ENCODE data around the gene NTN5.

DNA sequence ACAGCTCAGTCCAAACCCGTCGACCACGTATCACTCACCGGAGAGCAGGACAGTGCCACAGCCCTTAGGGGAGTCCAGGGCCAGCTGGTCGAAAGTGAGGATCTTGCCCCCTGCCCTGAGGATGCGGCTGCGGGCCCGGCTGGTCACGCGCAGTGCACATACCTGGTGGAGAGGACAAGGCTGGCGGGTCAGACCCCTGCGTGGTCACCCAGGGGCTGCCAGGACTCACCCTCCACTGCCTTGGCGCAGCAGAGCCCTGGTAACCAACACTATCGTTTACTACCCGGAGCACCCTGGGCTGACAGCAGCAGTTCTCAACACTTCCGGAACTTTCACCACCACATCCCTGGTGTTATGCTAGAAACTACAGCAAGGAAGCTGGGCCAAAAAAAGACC lies 56.8 kb downstream of the NTN5 start:
- TF ChIP-seq POLR2A (IDR thresholded peaks at IDR 0.05), result no peak
- TF ChIP-seq, protein P1, sequence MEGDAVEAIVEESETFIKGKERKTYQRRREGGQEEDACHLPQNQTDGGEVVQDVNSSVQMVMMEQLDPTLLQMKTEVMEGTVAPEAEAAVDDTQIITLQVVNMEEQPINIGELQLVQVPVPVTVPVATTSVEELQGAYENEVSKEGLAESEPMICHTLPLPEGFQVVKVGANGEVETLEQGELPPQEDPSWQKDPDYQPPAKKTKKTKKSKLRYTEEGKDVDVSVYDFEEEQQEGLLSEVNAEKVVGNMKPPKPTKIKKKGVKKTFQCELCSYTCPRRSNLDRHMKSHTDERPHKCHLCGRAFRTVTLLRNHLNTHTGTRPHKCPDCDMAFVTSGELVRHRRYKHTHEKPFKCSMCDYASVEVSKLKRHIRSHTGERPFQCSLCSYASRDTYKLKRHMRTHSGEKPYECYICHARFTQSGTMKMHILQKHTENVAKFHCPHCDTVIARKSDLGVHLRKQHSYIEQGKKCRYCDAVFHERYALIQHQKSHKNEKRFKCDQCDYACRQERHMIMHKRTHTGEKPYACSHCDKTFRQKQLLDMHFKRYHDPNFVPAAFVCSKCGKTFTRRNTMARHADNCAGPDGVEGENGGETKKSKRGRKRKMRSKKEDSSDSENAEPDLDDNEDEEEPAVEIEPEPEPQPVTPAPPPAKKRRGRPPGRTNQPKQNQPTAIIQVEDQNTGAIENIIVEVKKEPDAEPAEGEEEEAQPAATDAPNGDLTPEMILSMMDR (IDR thresholded peaks at IDR 0.05), result no peak

Data from heart left ventricle (tissue), 13 donors.